IMR-90 (cell line): Measurements from ENCODE around the gene ROMO1.

Experiments used
- BHLHE40 ChIP-seq: fragments of 150-350 bp; IDR thresholded peaks from 2 replicates; pipeline ENCODE4 v1.6.1; 2016; ENCODE audit warnings: mild to moderate bottlenecking, low read depth, low read length
- POLR2A ChIP-seq: IDR thresholded peaks from 2 replicates; pipeline ENCODE4 v1.6.1; 2012; ENCODE audit warnings: mild to moderate bottlenecking, low read depth, low read length
- RAD21 ChIP-seq: IDR thresholded peaks from 2 replicates; pipeline ENCODE4 v1.6.1; 2012; ENCODE audit warnings: low read length, improper control_type of control experiment
- TF ChIP-seq, protein P1 (sequence below): conservative IDR thresholded peaks from 2 replicates; pipeline ENCODE4 v1.5.1; 2012; ENCODE audit warnings: mild to moderate bottlenecking, low read depth, low read length, improper control_type of control experiment

GRCh38 chr20:35714127-35714526, 14.9 kb downstream of the ROMO1 start:
- TF ChIP-seq, protein P1, sequence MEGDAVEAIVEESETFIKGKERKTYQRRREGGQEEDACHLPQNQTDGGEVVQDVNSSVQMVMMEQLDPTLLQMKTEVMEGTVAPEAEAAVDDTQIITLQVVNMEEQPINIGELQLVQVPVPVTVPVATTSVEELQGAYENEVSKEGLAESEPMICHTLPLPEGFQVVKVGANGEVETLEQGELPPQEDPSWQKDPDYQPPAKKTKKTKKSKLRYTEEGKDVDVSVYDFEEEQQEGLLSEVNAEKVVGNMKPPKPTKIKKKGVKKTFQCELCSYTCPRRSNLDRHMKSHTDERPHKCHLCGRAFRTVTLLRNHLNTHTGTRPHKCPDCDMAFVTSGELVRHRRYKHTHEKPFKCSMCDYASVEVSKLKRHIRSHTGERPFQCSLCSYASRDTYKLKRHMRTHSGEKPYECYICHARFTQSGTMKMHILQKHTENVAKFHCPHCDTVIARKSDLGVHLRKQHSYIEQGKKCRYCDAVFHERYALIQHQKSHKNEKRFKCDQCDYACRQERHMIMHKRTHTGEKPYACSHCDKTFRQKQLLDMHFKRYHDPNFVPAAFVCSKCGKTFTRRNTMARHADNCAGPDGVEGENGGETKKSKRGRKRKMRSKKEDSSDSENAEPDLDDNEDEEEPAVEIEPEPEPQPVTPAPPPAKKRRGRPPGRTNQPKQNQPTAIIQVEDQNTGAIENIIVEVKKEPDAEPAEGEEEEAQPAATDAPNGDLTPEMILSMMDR = no peak
- TF ChIP-seq BHLHE40 (no peak), RAD21 (no peak), POLR2A (no peak)
